Spleen (tissue), 11 donors: ENCODE results near the gene MUS81. TPM values are rescaled to one million over a fixed set of nuclear protein-coding genes. Genes with fewer than 3 reads are reported as not detected.

ENCODE experiments used
- DNase-seq: peaks from one replicate; pipeline ENCODE4 v3.0.0-alpha.2; 2020
- H3K27ac ChIP-seq, 8 donors: fragments of 200-600 bp; sonication (generic) in 7 of 8; 1 replicate in 4 of 8; 2 replicates in 4 of 8; pipeline versions ENCODE4 v1.5.0 to v1.8.0; 2016 to 2021; ENCODE audit warnings: inconsistent platforms in 4 of 8, mild to moderate bottlenecking in 4 of 8, moderate library complexity in 1 of 8
- H3K27me3 ChIP-seq, 7 donors: fragments of 200-600 bp; sonication (generic) in 6 of 7; replicated peaks in 1 of 7; 1 replicate in 4 of 7; 2 replicates in 3 of 7; pipeline versions ENCODE4 v1.5.0 to v1.8.0; 2016 to 2021; ENCODE audit warnings: inconsistent platforms in 3 of 7, mild to moderate bottlenecking in 1 of 7
- H3K36me3 ChIP-seq, 6 donors: fragments of 200-600 bp; sonication (generic) in 5 of 6; 1 replicate in 4 of 6; 2 replicates in 2 of 6; pipeline versions ENCODE4 v1.5.0 to v1.8.0; 2016 to 2021; ENCODE audit warnings: inconsistent platforms in 2 of 6
- H3K4me1 ChIP-seq, 6 donors: fragments of 200-600 bp; sonication (generic) in 5 of 6; 1 replicate in 3 of 6; 2 replicates in 3 of 6; pipeline versions ENCODE4 v1.5.0 to v1.8.0; 2016 to 2021; ENCODE audit warnings: inconsistent platforms in 3 of 6
- H3K4me3 ChIP-seq, 8 donors: fragments of 200-600 bp; sonication (generic) in 7 of 8; 1 replicate in 4 of 8; 2 replicates in 4 of 8; pipeline versions ENCODE4 v1.5.0 to v1.8.0; 2016 to 2021; ENCODE audit warnings: inconsistent platforms in 4 of 8, mild to moderate bottlenecking in 4 of 8, moderate library complexity in 2 of 8
- H3K9me3 ChIP-seq, 8 donors: fragments of 200-600 bp; sonication (generic) in 7 of 8; 1 replicate in 4 of 8; 2 replicates in 4 of 8; pipeline versions ENCODE4 v1.5.0 to v1.8.0; 2016 to 2021; ENCODE audit warnings: inconsistent platforms in 4 of 8
- CTCF ChIP-seq, 11 experiments: fragments of 200-600 bp in 7 of 11; fragments of 450-650 bp in 4 of 11; sonication (generic) in 4 of 11; IDR thresholded peaks in 8 of 11; conservative IDR thresholded peaks in 3 of 11; 1 replicate in 7 of 11; 2 replicates in 4 of 11; pipeline versions ENCODE4 v1.4.0 to v1.8.0; 2016 to 2021; ENCODE audit warnings: antibody characterized with exemption in 11 of 11, inconsistent platforms in 4 of 11, mild to moderate bottlenecking in 1 of 11
- POLR2A ChIP-seq, 3 donors: fragments of 450-650 bp; IDR thresholded peaks; one replicate each; pipeline ENCODE4 v1.5.1; 2017; ENCODE audit warnings: antibody characterized with exemption in 3 of 3, mild to moderate bottlenecking in 1 of 3
- POLR2AphosphoS5 ChIP-seq, 3 donors: sonication (generic); formaldehyde crosslinking; IDR thresholded peaks; one replicate each; pipeline ENCODE4 v1.5.1; 2017; ENCODE audit warnings: antibody characterized with exemption in 3 of 3
- WGBS, 5 donors: extraction: QIAGEN DNeasy Blood & Tissue Kit in 3 of 5; methylation state at CpG; one replicate each; pipeline versions ENCODE4 v1.1.5 to v1.1.7; 2013 to 2018; 5-methylcytosine and 5-hydroxymethylcytosine counted together
- intact Hi-C: fragments of 100-400 bp; cut with DNase I; formaldehyde crosslinking; loops from one replicate; pipeline ENCODE4 v1.15.0; 2023; ENCODE audit warnings: low total_unique reads
- polyA plus RNA-seq, 3 donors: library from polyadenylated mRNA; stranded (reverse); fragments of 200-250 nt; gene quantifications; one replicate each; pipeline ENCODE4 v1.2.1, GENCODE V29; 2013
- total RNA-seq, 7 donors: library from RNA; depleted of rRNA in 3 of 7; stranded (reverse); fragments of >200 nt in 3 of 7; fragmentation: NEBNext Ultra II Directional in 4 of 7; extraction: Animal tissue kit (Norgen Biotek cat#: 25700) in 4 of 7; gene quantifications; one replicate each; pipeline versions ENCODE4 v1.1.0 to v1.2.1, GENCODE V29; 2016 to 2021
- donor health status: healthy with polysubstance abuse.
- donor health status: DM: no; HTN: no; CAD: no; lungs with moderate emphysema.
- donor health status: DM: no; HTN: no; CAD: no.
- donor health status: Bipolar disorder and iron deficiency.
- donor health status: healthy.
- donor health status: DM: no; HTN: no; CAD: no.
- donor health status: DM: yes; HTN: yes; CAD: no.

The MUS81 gene
- total and polyA plus RNA-seq, 10 donors: 54.8 to 93.5 (median 72.7) TPM

- peaks cover 0 to 8% (median 0%) of the 10 kb centered on the region in 7 donors for H3K27me3 ChIP-seq
- no peaks in the 10 kb centered on the region for H3K36me3 ChIP-seq
- no peak for DNase-seq
- TF ChIP-seq POLR2A (IDR thresholded peaks at IDR 0.05): no peak
- TF ChIP-seq POLR2AphosphoS5 (IDR thresholded peaks at IDR 0.05): no peak
- no peak for TF ChIP-seq CTCF (IDR thresholded peaks at IDR 0.05 in 8 of 11, conservative IDR thresholded peaks at IDR 0.05 in 3 of 11)
- peak overlapping the region in 2 of 8 donors; percentile 84 to 89 for H3K27ac ChIP-seq
- H3K9me3 ChIP-seq: no peaks in the 10 kb centered on the region
- WGBS, 5 donors: 33 to 68% (median 40%) methylated on average over 5 to 6 of the region's 6 CpGs
- peaks cover 4 to 24% (median 16%) of the 10 kb centered on the region in 6 donors for H3K4me1 ChIP-seq
- H3K4me3 ChIP-seq: peak overlapping the region in 7 of 8 donors; percentile 49 to 88 (median 56)
- intact Hi-C loops: no loop called here
These were observed 26.0 kb upstream of the MUS81 start for GRCh38 chr11:65834202-65834601.

- intact Hi-C loops: no loop called here
- Histone ChIP-seq H3K27ac (no peak overlapping the region), H3K4me3 (no peak overlapping the region), H3K27me3 (no peaks in the 10 kb centered on the region), H3K36me3 (no peaks in the 10 kb centered on the region), H3K9me3 (no peaks in the 10 kb centered on the region), H3K4me1 (no peaks in the 10 kb centered on the region)
- no peak for DNase-seq
- 84 to 96% (median 93%) methylated on average over 4 of the region's 4 CpGs for WGBS, 5 donors
- TF ChIP-seq POLR2AphosphoS5 (IDR thresholded peaks at IDR 0.05) (no peak), CTCF (IDR thresholded peaks at IDR 0.05 in 8 of 11, conservative IDR thresholded peaks at IDR 0.05 in 3 of 11) (no peak), POLR2A (IDR thresholded peaks at IDR 0.05) (no peak)
These were observed 18.1 kb upstream of the MUS81 start for GRCh38 chr11:65842144-65842543.

GRCh38 chr11:65843811-65844210 lies 16.4 kb upstream of the MUS81 start:
- DNase-seq: no peak

More at GRCh38 chr11:65843811-65844210, 16.4 kb upstream of the MUS81 start:
- 93 to 97% (median 95%) methylated on average over 3 of the region's 3 CpGs for WGBS, 5 donors
- no peak overlapping the region for H3K27ac ChIP-seq
- TF ChIP-seq CTCF (IDR thresholded peaks at IDR 0.05 in 8 of 11, conservative IDR thresholded peaks at IDR 0.05 in 3 of 11): no peak
- TF ChIP-seq POLR2A (IDR thresholded peaks at IDR 0.05): no peak
- no peak for TF ChIP-seq POLR2AphosphoS5 (IDR thresholded peaks at IDR 0.05)
- H3K27me3 ChIP-seq: no peaks in the 10 kb centered on the region
- intact Hi-C loops: no loop called here
- no peaks in the 10 kb centered on the region for H3K36me3 ChIP-seq
- H3K9me3 ChIP-seq: no peaks in the 10 kb centered on the region
- no peaks in the 10 kb centered on the region for H3K4me1 ChIP-seq
- H3K4me3 ChIP-seq: no peak overlapping the region
